ENCODE results near the gene TMEM54.
A peak's percentile ranks its signal among the peaks of the same experiment; 100 is the strongest.

The TMEM54 gene

DNA sequence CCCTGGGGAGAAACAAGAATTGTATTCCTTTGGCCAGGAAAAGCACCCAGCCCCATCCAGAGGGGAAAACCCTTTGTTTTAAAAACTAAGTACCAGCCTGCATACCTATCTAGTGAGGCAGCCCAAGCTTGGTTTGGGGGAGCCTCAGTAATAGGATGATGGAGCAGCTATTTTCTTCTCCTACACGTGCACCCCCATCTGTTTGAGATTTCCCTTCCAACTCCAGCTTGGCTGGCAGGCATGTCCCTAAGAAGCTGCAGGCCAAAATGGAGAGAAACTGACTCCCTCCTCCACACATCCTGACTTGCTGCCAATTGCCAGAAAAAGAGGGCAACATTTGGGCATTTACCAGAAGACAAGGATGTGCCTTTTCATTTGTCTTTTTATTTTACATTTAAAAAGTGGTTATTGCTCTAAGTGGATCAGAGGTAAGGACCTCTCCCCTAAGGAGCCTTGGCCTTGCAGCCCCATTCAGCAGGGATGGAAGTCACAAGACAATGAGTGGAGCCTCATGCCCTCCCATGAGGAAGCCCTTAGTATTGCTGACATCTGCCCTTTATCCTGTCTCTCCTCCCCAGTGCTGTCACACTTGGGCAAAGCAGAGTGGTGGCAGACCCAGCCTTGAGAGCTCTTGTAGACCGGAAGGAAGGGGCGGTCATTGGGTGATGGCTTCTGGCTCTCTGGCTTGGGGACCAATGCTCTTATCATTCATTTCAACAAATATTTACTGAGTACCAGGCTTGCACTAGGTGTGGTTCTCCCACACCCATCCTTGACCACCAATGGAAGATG lies 39.1 kb downstream of the TMEM54 start:
- ChIA-PET POLR2A (interaction anchor here (0.6 kb wide), 1 partner anchor 164 kb away, joined by 3 read pairs; no protein-coding TSS in a partner anchor), CTCF (interaction anchor here (0.6 to 2.0 kb wide), 7 partner anchors 10 to 52 kb away, joined by 3 to 6 read pairs (median 4); partner anchors contain the start of gene HPCA)
- Histone ChIP-seq H3K9me3 (ENCODE audit: control insufficient read depth, insufficient read depth, low read depth, low read length) (no peaks in the 10 kb centered on the region), H3K36me3 (ENCODE audit: control insufficient read depth in 2 of 2, insufficient read depth in 1 of 2, low read length in 2 of 2) (peaks cover 0 to 73% of the 10 kb centered on the region in 2 experiments; a peak in 1 of 3 replicates), H3K4me1 (ENCODE audit: control insufficient read depth, insufficient read depth, low read length) (no peaks in the 10 kb centered on the region), H3K27ac (ENCODE audit: extremely low read depth, low read depth, low read length) (no peak overlapping the region), H3K4me3 (ENCODE audit: low read depth, low read length) (no peak overlapping the region)
- TF ChIP-seq ZNF610 (tag by site-specific recombination; IDR thresholded peaks at IDR 0.05; ENCODE audit: borderline replicate concordance) (no peak), PRDM10 (tag by site-specific recombination; IDR thresholded peaks at IDR 0.05) (peak; percentile 79)

GRCh38 chr1:32860566-32860965 lies 40.6 kb downstream of the TMEM54 start:
- Histone ChIP-seq H3K36me3 (ENCODE audit: control insufficient read depth in 2 of 2, insufficient read depth in 1 of 2, low read length in 2 of 2) (peaks cover 10 to 89% of the 10 kb centered on the region in 2 experiments; a peak in 1 of 3 replicates), H3K27ac (ENCODE audit: extremely low read depth, low read depth, low read length) (no peak overlapping the region), H3K4me1 (ENCODE audit: control insufficient read depth, insufficient read depth, low read length) (no peaks in the 10 kb centered on the region), H3K9me3 (ENCODE audit: control insufficient read depth, insufficient read depth, low read depth, low read length) (no peaks in the 10 kb centered on the region), H3K4me3 (ENCODE audit: low read depth, low read length) (no peak overlapping the region)
- CTCF ChIA-PET: interaction anchor here (0.7 to 1.9 kb wide), 3 partner anchors 11 to 16 kb away, joined by 3 to 7 read pairs (median 4); no protein-coding TSS in a partner anchor
- TF ChIP-seq GLI2 (tag by site-specific recombination; IDR thresholded peaks at IDR 0.05; ENCODE audit: borderline replicate concordance, low read depth) (no peak), ZNF426 (tag by site-specific recombination; IDR thresholded peaks at IDR 0.05) (no peak)
- POLR2A ChIA-PET: no interaction called here

GRCh38 chr1:32859915-32860314 lies 41.3 kb downstream of the TMEM54 start:
- ChIA-PET POLR2A (no interaction called here), CTCF (interaction anchor here (0.8 to 1.1 kb wide), 2 partner anchors 17 kb away, joined by 3 to 7 read pairs; no protein-coding TSS in a partner anchor)
- no peaks in the 10 kb centered on the region for H3K4me1 ChIP-seq (ENCODE audit: control insufficient read depth, insufficient read depth, low read length)
- H3K9me3 ChIP-seq (ENCODE audit: control insufficient read depth, insufficient read depth, low read depth, low read length): no peaks in the 10 kb centered on the region
- no peak overlapping the region for H3K27ac ChIP-seq (ENCODE audit: extremely low read depth, low read depth, low read length)
- no peak overlapping the region for H3K4me3 ChIP-seq (ENCODE audit: low read depth, low read length)
- H3K36me3 ChIP-seq (ENCODE audit: control insufficient read depth in 2 of 2, insufficient read depth in 1 of 2, low read length in 2 of 2): peaks cover 13 to 95% of the 10 kb centered on the region in 2 experiments; a peak in 2 of 3 replicates
- TF ChIP-seq MZF1 (tag by site-specific recombination; IDR thresholded peaks at IDR 0.05; ENCODE audit: borderline replicate concordance) (no peak), ZNF2 (tag by site-specific recombination; IDR thresholded peaks at IDR 0.05) (no peak), ZNF837 (tag by site-specific recombination; IDR thresholded peaks at IDR 0.05) (no peak), PRDM2 (tag by site-specific recombination; IDR thresholded peaks at IDR 0.05; ENCODE audit: borderline replicate concordance) (no peak), ZNF629 (tag by site-specific recombination; IDR thresholded peaks at IDR 0.05) (no peak), HOXD13 (CRISPR knock-in tag; IDR thresholded peaks at IDR 0.05; ENCODE audit: borderline replicate concordance) (no peak), ZFHX2 (tag by site-specific recombination; conservative IDR thresholded peaks at IDR 0.05) (no peak), ZNF184 (tag by site-specific recombination; IDR thresholded peaks at IDR 0.05) (no peak), ZNF830 (tag by site-specific recombination; IDR thresholded peaks at IDR 0.05; ENCODE audit: low read depth) (no peak), ZSCAN16 (tag by site-specific recombination; IDR thresholded peaks at IDR 0.05) (no peak), ZNF23 (tag by site-specific recombination; IDR thresholded peaks at IDR 0.05; ENCODE audit: borderline replicate concordance) (no peak), ZNF621 (tag by site-specific recombination; IDR thresholded peaks at IDR 0.05) (no peak), ZNF623 (tag by site-specific recombination; IDR thresholded peaks at IDR 0.05) (no peak)
- TF ChIP-seq, protein P1, sequence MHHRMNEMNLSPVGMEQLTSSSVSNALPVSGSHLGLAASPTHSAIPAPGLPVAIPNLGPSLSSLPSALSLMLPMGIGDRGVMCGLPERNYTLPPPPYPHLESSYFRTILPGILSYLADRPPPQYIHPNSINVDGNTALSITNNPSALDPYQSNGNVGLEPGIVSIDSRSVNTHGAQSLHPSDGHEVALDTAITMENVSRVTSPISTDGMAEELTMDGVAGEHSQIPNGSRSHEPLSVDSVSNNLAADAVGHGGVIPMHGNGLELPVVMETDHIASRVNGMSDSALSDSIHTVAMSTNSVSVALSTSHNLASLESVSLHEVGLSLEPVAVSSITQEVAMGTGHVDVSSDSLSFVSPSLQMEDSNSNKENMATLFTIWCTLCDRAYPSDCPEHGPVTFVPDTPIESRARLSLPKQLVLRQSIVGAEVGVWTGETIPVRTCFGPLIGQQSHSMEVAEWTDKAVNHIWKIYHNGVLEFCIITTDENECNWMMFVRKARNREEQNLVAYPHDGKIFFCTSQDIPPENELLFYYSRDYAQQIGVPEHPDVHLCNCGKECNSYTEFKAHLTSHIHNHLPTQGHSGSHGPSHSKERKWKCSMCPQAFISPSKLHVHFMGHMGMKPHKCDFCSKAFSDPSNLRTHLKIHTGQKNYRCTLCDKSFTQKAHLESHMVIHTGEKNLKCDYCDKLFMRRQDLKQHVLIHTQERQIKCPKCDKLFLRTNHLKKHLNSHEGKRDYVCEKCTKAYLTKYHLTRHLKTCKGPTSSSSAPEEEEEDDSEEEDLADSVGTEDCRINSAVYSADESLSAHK (tag by site-specific recombination; IDR thresholded peaks at IDR 0.05): no peak

Data from HEK293 (cell line).